C4-2B (cell line): ENCODE data around the gene PCDHGB2.
A peak's percentile ranks its signal among the peaks of the same experiment; 100 is the strongest.

ENCODE experiments used
- ZFX ChIP-seq: fragments of 450-650 bp; IDR thresholded peaks from 2 replicates; pipeline ENCODE4 v1.6.1; 2017
- TF ChIP-seq, protein P1 (sequence below): fragments of 450-650 bp; conservative IDR thresholded peaks from 2 replicates; pipeline ENCODE4 v1.5.1; 2017; ENCODE audit warnings: mild to moderate bottlenecking

DNA sequence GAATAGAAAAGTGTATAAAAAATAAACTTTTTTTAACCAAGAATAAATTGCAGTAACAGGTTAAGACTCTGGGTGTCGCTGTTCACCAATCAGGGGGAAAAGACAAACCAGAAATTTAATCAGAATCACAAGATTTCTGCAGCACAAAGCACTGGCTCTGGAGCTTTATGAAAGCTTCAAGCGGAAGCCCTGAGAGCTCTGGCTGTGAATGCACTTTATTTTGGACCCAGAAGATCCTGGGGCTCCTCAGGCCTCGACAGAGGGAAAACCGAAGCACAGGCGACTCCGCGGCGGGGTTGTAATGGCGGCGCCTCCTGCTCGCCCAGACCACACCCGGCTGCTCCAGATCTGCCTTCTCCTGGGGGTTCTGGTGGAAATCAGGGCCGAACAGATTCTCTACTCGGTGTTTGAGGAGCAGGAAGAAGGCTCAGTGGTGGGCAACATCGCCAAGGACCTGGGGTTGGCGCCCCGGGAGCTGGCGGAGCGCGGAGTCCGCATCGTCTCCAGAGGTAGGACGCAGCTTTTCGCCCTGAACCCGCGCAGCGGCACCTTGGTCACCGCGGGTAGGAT lies 4.8 kb upstream of the PCDHGB2 start, which contains the start of gene PCDHGA4:
- TF ChIP-seq, protein P1, sequence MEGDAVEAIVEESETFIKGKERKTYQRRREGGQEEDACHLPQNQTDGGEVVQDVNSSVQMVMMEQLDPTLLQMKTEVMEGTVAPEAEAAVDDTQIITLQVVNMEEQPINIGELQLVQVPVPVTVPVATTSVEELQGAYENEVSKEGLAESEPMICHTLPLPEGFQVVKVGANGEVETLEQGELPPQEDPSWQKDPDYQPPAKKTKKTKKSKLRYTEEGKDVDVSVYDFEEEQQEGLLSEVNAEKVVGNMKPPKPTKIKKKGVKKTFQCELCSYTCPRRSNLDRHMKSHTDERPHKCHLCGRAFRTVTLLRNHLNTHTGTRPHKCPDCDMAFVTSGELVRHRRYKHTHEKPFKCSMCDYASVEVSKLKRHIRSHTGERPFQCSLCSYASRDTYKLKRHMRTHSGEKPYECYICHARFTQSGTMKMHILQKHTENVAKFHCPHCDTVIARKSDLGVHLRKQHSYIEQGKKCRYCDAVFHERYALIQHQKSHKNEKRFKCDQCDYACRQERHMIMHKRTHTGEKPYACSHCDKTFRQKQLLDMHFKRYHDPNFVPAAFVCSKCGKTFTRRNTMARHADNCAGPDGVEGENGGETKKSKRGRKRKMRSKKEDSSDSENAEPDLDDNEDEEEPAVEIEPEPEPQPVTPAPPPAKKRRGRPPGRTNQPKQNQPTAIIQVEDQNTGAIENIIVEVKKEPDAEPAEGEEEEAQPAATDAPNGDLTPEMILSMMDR = peak; percentile 78
- no peak for TF ChIP-seq ZFX
